HepG2 (cell line): ENCODE measurements around the gene ZNF844. TPM values are rescaled to one million over a fixed set of nuclear protein-coding genes. Genes with fewer than 3 reads are reported as not detected.

Experiments used
- CENPX ChIP-seq: sonication (generic); formaldehyde crosslinking; IDR thresholded peaks from 2 replicates; pipeline ENCODE4 v1.9.0; 2021; ENCODE audit warnings: mild to moderate bottlenecking, missing genetic modification reagents, moderate library complexity
- ESRRA ChIP-seq: sonication (generic); formaldehyde crosslinking; IDR thresholded peaks from 2 replicates; pipeline ENCODE4 v1.5.1; 2020; ENCODE audit warnings: mild to moderate bottlenecking, low read depth, missing genetic modification reagents
- HOXA7 ChIP-seq: sonication (generic); formaldehyde crosslinking; IDR thresholded peaks from 2 replicates; pipeline ENCODE4 v1.8.1; 2022; ENCODE audit warnings: mild to moderate bottlenecking, missing genetic modification reagents, moderate library complexity
- JUN ChIP-seq: sonication (generic); formaldehyde crosslinking; IDR thresholded peaks from 2 replicates; pipeline ENCODE4 v1.4.0; 2020; ENCODE audit warnings: mild to moderate bottlenecking, missing genetic modification reagents
- MLLT10 ChIP-seq: sonication (generic); formaldehyde crosslinking; IDR thresholded peaks from 2 replicates; pipeline ENCODE4 v1.4.0; 2020; ENCODE audit warnings: missing genetic modification reagents
- MXD4 ChIP-seq: IDR thresholded peaks from 2 replicates; pipeline ENCODE4 v1.6.1; 2016; ENCODE audit warnings: mild to moderate bottlenecking, missing biosample characterization, missing genetic modification reagents
- NCOA1 ChIP-seq: sonication (generic); formaldehyde crosslinking; IDR thresholded peaks from 2 replicates; pipeline ENCODE4 v1.9.0; 2021; ENCODE audit warnings: missing genetic modification reagents
- PHF8 ChIP-seq: sonication (generic); formaldehyde crosslinking; IDR thresholded peaks from 2 replicates; pipeline ENCODE4 v1.5.0; 2020; ENCODE audit warnings: missing genetic modification reagents
- SAFB2 ChIP-seq: sonication (generic); formaldehyde crosslinking; IDR thresholded peaks from 2 replicates; pipeline ENCODE4 v1.5.1; 2020; ENCODE audit warnings: missing genetic modification reagents, low read depth, mild to moderate bottlenecking, borderline replicate concordance
- SALL2 ChIP-seq: sonication (generic); formaldehyde crosslinking; IDR thresholded peaks from 2 replicates; pipeline ENCODE4 v1.8.1; 2023; ENCODE audit warnings: mild to moderate bottlenecking, missing genetic modification reagents, inconsistent platforms
- SETDB1 ChIP-seq: sonication (generic); formaldehyde crosslinking; IDR thresholded peaks from 2 replicates; pipeline ENCODE4 v1.5.1; 2020; ENCODE audit warnings: missing genetic modification reagents, mild to moderate bottlenecking, borderline replicate concordance
- SYNCRIP ChIP-seq: fragments of 200-400 bp; formaldehyde crosslinking; IDR thresholded peaks from 2 replicates; pipeline ENCODE4 v1.6.1; 2018; ENCODE audit warnings: mild to moderate bottlenecking, low read depth, low read length; ENCODE audit not compliant: insufficient read depth
- ZBTB37 ChIP-seq: sonication (generic); formaldehyde crosslinking; IDR thresholded peaks from 2 replicates; pipeline ENCODE4 v1.4.0; 2020; ENCODE audit warnings: mild to moderate bottlenecking, missing genetic modification reagents
- ZFP36 ChIP-seq: fragments of 150-350 bp; IDR thresholded peaks from 2 replicates; pipeline ENCODE4 v1.6.1; 2018; ENCODE audit warnings: borderline replicate concordance, low read length, low read depth; ENCODE audit not compliant: partially characterized antibody
- ZNF121 ChIP-seq: sonication (generic); formaldehyde crosslinking; IDR thresholded peaks from 2 replicates; pipeline ENCODE4 v1.5.0; 2020; ENCODE audit warnings: mild to moderate bottlenecking, missing genetic modification reagents
- ZNF180 ChIP-seq: sonication (generic); formaldehyde crosslinking; IDR thresholded peaks from 2 replicates; pipeline ENCODE4 v1.4.0; 2020; ENCODE audit warnings: low read depth, missing genetic modification reagents, borderline replicate concordance
- ZNF282 ChIP-seq: fragments of 450-650 bp; IDR thresholded peaks from 2 replicates; pipeline ENCODE4 v1.6.1; 2018; ENCODE audit not compliant: partially characterized antibody
- ZNF354B ChIP-seq: sonication (generic); formaldehyde crosslinking; IDR thresholded peaks from 2 replicates; pipeline ENCODE4 v1.8.0; 2022; ENCODE audit warnings: mild to moderate bottlenecking, missing genetic modification reagents
- ZNF460 ChIP-seq: sonication (generic); formaldehyde crosslinking; IDR thresholded peaks from 2 replicates; pipeline ENCODE4 v1.5.1; 2020; ENCODE audit warnings: missing genetic modification reagents, mild to moderate bottlenecking, borderline replicate concordance
- ZNF510 ChIP-seq: sonication (generic); formaldehyde crosslinking; IDR thresholded peaks from 2 replicates; pipeline ENCODE4 v1.4.0; 2020; ENCODE audit warnings: low read depth, mild to moderate bottlenecking, missing genetic modification reagents
- ZNF639 ChIP-seq: conservative IDR thresholded peaks from 2 replicates; pipeline ENCODE4 v1.6.1; 2018; ENCODE audit warnings: missing genetic modification reagents
- ZNF766 ChIP-seq: sonication (generic); formaldehyde crosslinking; IDR thresholded peaks from 2 replicates; pipeline ENCODE4 v1.5.0; 2020; ENCODE audit warnings: missing genetic modification reagents, borderline replicate concordance
- polyA plus RNA-seq, 8 experiments: library from polyadenylated mRNA; depleted of rRNA in 3 of 8; stranded (reverse) in 7 of 8; unstranded in 1 of 8; fragments of >200 nt; fragmentation: Illumina TruSeq in 4 of 8; extraction: Trizol in 4 of 8; gene quantifications; 2 replicates each; pipeline versions ENCODE4 v1.2.1 to v1.2.3, GENCODE V29; 2011 to 2016; ENCODE audit warnings: low read depth in 4 of 8, missing spikeins in 1 of 8, mixed read lengths in 1 of 8; ENCODE audit not compliant: insufficient read depth in 1 of 8
- total RNA-seq, 5 experiments: library from RNA; depleted of rRNA; stranded (reverse); fragments of >200 nt; fragmentation: Illumina TruSeq; extraction: Trizol; gene quantifications; 2 replicates each; pipeline ENCODE4 v1.2.3, GENCODE V29; 2016; ENCODE audit warnings: low read depth in 1 of 5
- TF ChIP-seq, protein P1 (sequence below): sonication (generic); formaldehyde crosslinking; IDR thresholded peaks from 2 replicates; pipeline ENCODE4 v1.5.0; 2020; ENCODE audit warnings: missing genetic modification reagents
- TF ChIP-seq, protein P2 (sequence below), 2 experiments: sonication (generic) in 1 of 2; formaldehyde crosslinking in 1 of 2; IDR thresholded peaks; 2 replicates each; pipeline versions ENCODE4 v1.4.0 to v1.6.1; 2018 to 2020; ENCODE audit warnings: missing genetic modification reagents in 2 of 2, borderline replicate concordance in 1 of 2, low read depth in 1 of 2, mild to moderate bottlenecking in 1 of 2, missing biosample characterization in 1 of 2

The ZNF844 gene
- total and polyA plus RNA-seq, 2 of the 13 experiments (the other 11 are each of a cell fraction or from before 2014, with no cell fraction given) = 1.0 to 3.2 TPM

- no peak for TF ChIP-seq SAFB2 (CRISPR knock-in tag)
- no peak for TF ChIP-seq ZNF639 (CRISPR knock-in tag)
- TF ChIP-seq, protein P1, sequence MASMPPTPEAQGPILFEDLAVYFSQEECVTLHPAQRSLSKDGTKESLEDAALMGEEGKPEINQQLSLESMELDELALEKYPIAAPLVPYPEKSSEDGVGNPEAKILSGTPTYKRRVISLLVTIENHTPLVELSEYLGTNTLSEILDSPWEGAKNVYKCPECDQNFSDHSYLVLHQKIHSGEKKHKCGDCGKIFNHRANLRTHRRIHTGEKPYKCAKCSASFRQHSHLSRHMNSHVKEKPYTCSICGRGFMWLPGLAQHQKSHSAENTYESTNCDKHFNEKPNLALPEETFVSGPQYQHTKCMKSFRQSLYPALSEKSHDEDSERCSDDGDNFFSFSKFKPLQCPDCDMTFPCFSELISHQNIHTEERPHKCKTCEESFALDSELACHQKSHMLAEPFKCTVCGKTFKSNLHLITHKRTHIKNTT (CRISPR knock-in tag) = no peak
- no peak for TF ChIP-seq MLLT10 (CRISPR knock-in tag)
- TF ChIP-seq ESRRA (CRISPR knock-in tag) = no peak
- TF ChIP-seq, protein P2, sequence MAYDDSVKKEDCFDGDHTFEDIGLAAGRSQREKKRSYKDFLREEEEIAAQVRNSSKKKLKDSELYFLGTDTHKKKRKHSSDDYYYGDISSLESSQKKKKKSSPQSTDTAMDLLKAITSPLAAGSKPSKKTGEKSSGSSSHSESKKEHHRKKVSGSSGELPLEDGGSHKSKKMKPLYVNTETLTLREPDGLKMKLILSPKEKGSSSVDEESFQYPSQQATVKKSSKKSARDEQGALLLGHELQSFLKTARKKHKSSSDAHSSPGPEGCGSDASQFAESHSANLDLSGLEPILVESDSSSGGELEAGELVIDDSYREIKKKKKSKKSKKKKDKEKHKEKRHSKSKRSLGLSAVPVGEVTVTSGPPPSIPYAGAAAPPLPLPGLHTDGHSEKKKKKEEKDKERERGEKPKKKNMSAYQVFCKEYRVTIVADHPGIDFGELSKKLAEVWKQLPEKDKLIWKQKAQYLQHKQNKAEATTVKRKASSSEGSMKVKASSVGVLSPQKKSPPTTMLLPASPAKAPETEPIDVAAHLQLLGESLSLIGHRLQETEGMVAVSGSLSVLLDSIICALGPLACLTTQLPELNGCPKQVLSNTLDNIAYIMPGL (CRISPR knock-in tag; IDR thresholded peaks at IDR 0.05; ENCODE audit: borderline replicate concordance in 1 of 2, low read depth in 1 of 2) = no peak
- TF ChIP-seq SETDB1 = no peak
- no peak for TF ChIP-seq ZNF180 (CRISPR knock-in tag)
- TF ChIP-seq NCOA1 = no peak
- no peak for TF ChIP-seq ZNF354B (CRISPR knock-in tag)
- peak; percentile 38; the same call in 1 of the 2 replicates for TF ChIP-seq MXD4 (CRISPR knock-in tag)
- no peak for TF ChIP-seq SALL2 (CRISPR knock-in tag)
- TF ChIP-seq ZNF766 (CRISPR knock-in tag) = no peak
- no peak for TF ChIP-seq SYNCRIP
- no peak for TF ChIP-seq ZNF282
- TF ChIP-seq CENPX (CRISPR knock-in tag) = no peak
- no peak for TF ChIP-seq ZBTB37 (CRISPR knock-in tag)
- TF ChIP-seq JUN (CRISPR knock-in tag) = no peak
- no peak for TF ChIP-seq HOXA7 (CRISPR knock-in tag)
- TF ChIP-seq ZNF510 (CRISPR knock-in tag) = 0 out of 2 replicates have a peak, but pooled peaks have one; percentile 18
- no peak for TF ChIP-seq ZNF460
- no peak for TF ChIP-seq ZFP36
- no peak for TF ChIP-seq ZNF121 (CRISPR knock-in tag)
- TF ChIP-seq PHF8 = peak; percentile 77
Observed at GRCh38 chr19:12064590-12065538, at the start of gene ZNF844 (continued).
